ENCODE data around the gene SAMD3. TPM values are rescaled to one million over a fixed set of nuclear protein-coding genes. Genes with fewer than 3 reads are reported as not detected.

The SAMD3 gene
- total RNA-seq, 1 experiment from 2014 or later, result not detected

DNA sequence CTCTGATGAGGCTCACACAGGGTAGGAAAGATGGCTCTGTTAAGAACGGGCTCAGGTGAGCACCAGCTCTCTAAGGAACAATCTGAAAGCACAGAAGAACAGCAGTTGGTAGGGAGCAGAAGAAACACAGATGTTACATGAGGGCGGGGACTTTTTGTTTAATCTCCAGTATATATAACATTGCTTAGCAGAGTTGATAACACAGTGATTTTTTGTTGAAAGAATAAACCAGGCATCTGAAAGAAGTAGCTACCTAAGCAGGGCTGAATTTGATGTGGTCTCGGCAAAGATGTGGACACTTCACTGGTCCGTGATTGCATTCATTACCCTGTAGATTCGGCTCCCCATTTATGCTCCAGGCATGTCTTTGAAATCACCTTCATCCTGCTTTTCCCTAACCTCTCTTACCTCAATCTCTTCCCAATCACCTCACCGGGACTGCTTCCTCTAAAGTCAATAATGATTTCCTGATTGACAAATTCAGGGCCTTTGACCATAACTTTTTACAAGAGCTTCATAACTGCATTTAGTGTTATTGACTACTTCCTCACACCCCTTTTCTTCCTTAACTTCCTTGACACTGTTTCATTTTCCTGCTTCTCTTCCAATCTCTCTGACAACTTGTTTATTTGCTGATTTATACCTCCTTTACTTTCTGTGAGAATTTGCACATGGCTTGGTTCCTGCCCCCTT, 34.4 kb downstream of the SAMD3 start:
- no peaks in the 10 kb centered on the region for H3K36me3 ChIP-seq (ENCODE audit: control insufficient read depth, insufficient read depth, low read length)
- no peak overlapping the region for H3K27ac ChIP-seq (ENCODE audit: low read length)
- in situ Hi-C loops (cut with HindIII; ENCODE audit: low pct_unique_long_range_greater_than_20kb, low sequenced_read_pairs), result no loop called here
- H3K4me3 ChIP-seq (ENCODE audit: low read depth in 2 of 2, low read length in 2 of 2), result no peak overlapping the region
- BruUV-seq (replicated peaks), result no TSS peak
- ChIA-PET POLR2A (no interaction called here), CTCF (no interaction called here)
- no peaks in the 10 kb centered on the region; the same call in 1 of the 2 replicates for H3K9me3 ChIP-seq (ENCODE audit: control insufficient read depth, insufficient read depth, low read depth, low read length)
- intact Hi-C loops (cut with micrococcal nuclease; ENCODE audit: unreplicated experiment), result no loop called here
- no peak for DNase-seq (ENCODE audit: low read depth, low spot score)
- H3K4me1 ChIP-seq (ENCODE audit: control insufficient read depth, insufficient read depth, low read length), result no peaks in the 10 kb centered on the region
- H3K27me3 ChIP-seq (ENCODE audit: control insufficient read depth, insufficient read depth, low read length), result no peaks in the 10 kb centered on the region
- ATAC-seq, result no peak
- no peak for TF ChIP-seq TCF7L2 (IDR thresholded peaks at IDR 0.05; ENCODE audit: low read depth, low read length)

GRCh38 chr6:130187335-130188206, 35.2 kb downstream of the SAMD3 start:
- in situ Hi-C loops (cut with HindIII; ENCODE audit: low pct_unique_long_range_greater_than_20kb, low sequenced_read_pairs), result no loop called here
- CTCF ChIA-PET, result no interaction called here

More at GRCh38 chr6:130187335-130188206, 35.2 kb downstream of the SAMD3 start:
- H3K27ac ChIP-seq (ENCODE audit: low read length), result no peak overlapping the region
- H3K4me1 ChIP-seq (ENCODE audit: control insufficient read depth, insufficient read depth, low read length), result no peaks in the 10 kb centered on the region
- BruUV-seq (replicated peaks), result no TSS peak
- POLR2A ChIA-PET, result no interaction called here
- H3K4me3 ChIP-seq (ENCODE audit: low read depth in 2 of 2, low read length in 2 of 2), result no peak overlapping the region
- H3K27me3 ChIP-seq (ENCODE audit: control insufficient read depth, insufficient read depth, low read length), result no peaks in the 10 kb centered on the region
- no peak for DNase-seq (ENCODE audit: low read depth, low spot score)
- intact Hi-C loops (cut with micrococcal nuclease; ENCODE audit: unreplicated experiment), result no loop called here
- TF ChIP-seq REST (IDR thresholded peaks at IDR 0.05; ENCODE audit: insufficient read depth in 1 of 2, low read depth in 2 of 2, low read length in 1 of 2) (no peak), CTCF (IDR thresholded peaks at IDR 0.05) (no peak)
- no peaks in the 10 kb centered on the region for H3K36me3 ChIP-seq (ENCODE audit: control insufficient read depth, insufficient read depth, low read length)
- H3K9me3 ChIP-seq (ENCODE audit: control insufficient read depth, insufficient read depth, low read depth, low read length), result no peaks in the 10 kb centered on the region; the same call in 1 of the 2 replicates
- ATAC-seq, result no peak

Measured in Panc1 (cell line).